ENCODE results near the gene FYB2.

The FYB2 gene

GRCh38 chr1:56671085-56671484 is 148.1 kb downstream of the FYB2 start:
- H3K27ac ChIP-seq = no peak overlapping the region
- TF ChIP-seq ZFX (IDR thresholded peaks at IDR 0.05; ENCODE audit: borderline replicate concordance) = no peak
- no peak for TF ChIP-seq CTCF (IDR thresholded peaks at IDR 0.05)

GRCh38 chr1:56670350-56670749 is 148.9 kb downstream of the FYB2 start:
- H3K27ac ChIP-seq = no peak overlapping the region
- TF ChIP-seq ZFX (IDR thresholded peaks at IDR 0.05; ENCODE audit: borderline replicate concordance) (no peak), CTCF (IDR thresholded peaks at IDR 0.05) (no peak)

All from 22Rv1 (cell line).